Thoracic aorta (tissue), 2 donors: Measurements from ENCODE around the gene MRPS10. TPM values are rescaled to one million over a fixed set of nuclear protein-coding genes. Genes with fewer than 3 reads are reported as not detected.
A peak's percentile ranks its signal among the peaks of the same experiment; 100 is the strongest.
"Not testable (repeated sequence)": the region's sequence is repeated elsewhere in the genome, so short reads cannot be mapped to it uniquely, and the experiment has no call there.

ENCODE experiments used
- ATAC-seq: fragments of 150-250 bp; one replicate; pipeline ENCODE4 v1.8.0; 2017; ENCODE audit warnings: low read depth; ENCODE audit not compliant: insufficient number of reproducible peaks, low FRiP score
- DNase-seq: peaks from one replicate; pipeline ENCODE4 v3.0.0-alpha.2; 2020; ENCODE audit warnings: low spot score
- H3K27ac ChIP-seq, 2 donors: fragments of 200-600 bp; sonication (generic); 1 replicate in 1 of 2; 2 replicates in 1 of 2; pipeline ENCODE4 v1.5.1; 2016; ENCODE audit warnings: mild to moderate bottlenecking in 2 of 2, moderate library complexity in 2 of 2
- H3K27me3 ChIP-seq: fragments of 200-600 bp; sonication (generic); replicated peaks from 2 replicates; pipeline ENCODE4 v1.6.0; 2016; ENCODE audit warnings: mild to moderate bottlenecking; ENCODE audit not compliant: insufficient read depth
- H3K36me3 ChIP-seq: fragments of 200-600 bp; sonication (generic); one replicate; pipeline ENCODE4 v1.5.1; 2016
- H3K4me1 ChIP-seq, 2 donors: fragments of 200-600 bp; sonication (generic); 1 replicate in 1 of 2; 2 replicates in 1 of 2; pipeline versions ENCODE4 v1.5.1 to v1.6.0; 2016; ENCODE audit warnings: low read depth in 2 of 2, mild to moderate bottlenecking in 1 of 2; ENCODE audit not compliant: control insufficient read depth in 1 of 2
- H3K4me3 ChIP-seq: fragments of 200-600 bp; sonication (generic); 2 replicates; pipeline ENCODE4 v1.5.1; 2016; ENCODE audit warnings: mild to moderate bottlenecking
- H3K9me3 ChIP-seq: fragments of 200-600 bp; sonication (generic); 2 replicates; pipeline ENCODE4 v1.5.1; 2016
- CTCF ChIP-seq: fragments of 200-600 bp; sonication (generic); IDR thresholded peaks from one replicate; pipeline ENCODE4 v1.5.1; 2019; ENCODE audit warnings: antibody characterized with exemption
- total RNA-seq, 2 donors: library from RNA; depleted of rRNA; stranded (reverse); fragments of >200 nt; gene quantifications; one replicate each; pipeline versions ENCODE4 v1.1.0 to v1.2.3, GENCODE V29; 2016

MRPS10 gene
- total RNA-seq, 2 donors from 2014 or later, result 23.0 to 30.0 TPM

GRCh38 chr6:42221546-42221945 lies 3.9 kb upstream of the MRPS10 start:
- Histone ChIP-seq H3K27me3 (no peaks in the 10 kb centered on the region), H3K36me3 (no peaks in the 10 kb centered on the region)
- TF ChIP-seq CTCF, result no peak

DNA sequence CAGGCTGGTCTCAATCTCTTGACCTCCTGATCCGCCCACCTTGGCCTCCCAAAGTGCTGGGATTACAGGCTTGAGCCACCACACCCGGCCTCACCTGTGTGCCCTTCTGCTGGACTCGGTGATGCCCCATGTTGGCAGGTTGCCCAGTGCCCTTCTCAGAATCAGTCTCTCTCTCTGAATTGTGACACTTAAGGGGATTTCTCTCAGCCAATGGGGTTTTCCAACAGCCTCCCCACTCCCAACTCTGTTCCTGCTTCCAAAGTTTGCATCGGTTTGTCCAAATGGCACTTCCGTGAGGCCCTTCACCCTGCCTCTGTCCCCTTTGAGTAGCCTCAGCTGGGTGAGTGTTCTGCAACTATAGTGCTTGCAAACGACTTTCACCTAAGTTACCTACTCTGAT lies 3.1 kb upstream of the MRPS10 start:
- Histone ChIP-seq H3K9me3 (no peaks in the 10 kb centered on the region), H3K27ac (no peak overlapping the region), H3K4me1 (peaks cover 9 to 17% of the 10 kb centered on the region in 2 donors), H3K36me3 (no peaks in the 10 kb centered on the region), H3K4me3 (no peak overlapping the region), H3K27me3 (no peaks in the 10 kb centered on the region)
- no peak for ATAC-seq
- DNase-seq, result no peak
- no peak for TF ChIP-seq CTCF

More at GRCh38 chr6:42221546-42221945, 3.9 kb upstream of the MRPS10 start:
- no peak overlapping the region for H3K4me3 ChIP-seq
- DNase-seq, result no peak
- no peaks in the 10 kb centered on the region for H3K9me3 ChIP-seq
- no peak overlapping the region for H3K27ac ChIP-seq
- H3K4me1 ChIP-seq, result peaks cover 6 to 10% of the 10 kb centered on the region in 2 donors
- ATAC-seq, result no peak

DNA sequence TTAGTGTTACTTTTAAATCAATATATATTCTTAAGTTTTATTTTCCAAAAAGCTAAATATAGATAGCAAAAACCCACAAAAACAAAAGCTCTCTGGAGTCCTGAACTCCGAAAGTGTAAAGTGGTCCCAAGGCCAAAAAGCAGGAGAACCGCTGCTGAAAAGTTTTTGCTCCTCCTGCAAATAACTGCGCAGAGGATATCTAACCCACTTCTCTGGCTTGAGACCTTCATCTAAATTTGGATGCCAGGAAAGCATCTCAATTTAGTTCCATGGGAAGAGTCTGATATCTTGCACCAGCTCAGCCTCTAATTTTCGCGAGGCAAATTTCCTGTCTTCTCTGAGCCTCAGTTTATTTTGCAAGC lies 523 bp downstream of the MRPS10 start:
- Histone ChIP-seq H3K36me3 (peaks cover 7% of the 10 kb centered on the region), H3K27me3 (no peaks in the 10 kb centered on the region), H3K9me3 (no peaks in the 10 kb centered on the region), H3K4me3 (peak overlapping the region; percentile 98), H3K27ac (peak overlapping the region; percentile 79 to 80), H3K4me1 (peaks cover 9 to 17% of the 10 kb centered on the region in 2 donors)
- ATAC-seq (peak; percentile 13), DNase-seq (no peak)
- TF ChIP-seq CTCF, result no peak

DNA sequence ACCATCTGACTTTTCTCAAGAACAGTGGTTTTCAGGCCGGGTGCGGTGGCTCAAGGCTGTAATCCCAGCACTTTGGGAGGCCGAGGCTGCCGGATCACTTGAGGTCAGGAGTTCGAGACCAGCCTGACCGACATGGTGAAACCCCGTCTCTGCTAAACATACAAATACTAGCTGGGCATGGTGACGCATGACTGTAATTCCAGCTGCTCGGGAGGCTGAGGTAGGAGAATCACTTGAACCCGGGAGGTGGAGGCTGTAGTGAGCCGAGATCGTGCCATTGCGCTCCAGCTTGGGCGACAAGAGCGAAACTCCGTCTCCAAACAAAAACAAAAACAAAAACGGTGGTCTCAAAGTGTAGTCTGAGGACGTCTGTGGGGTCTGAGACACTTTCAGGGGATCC lies 1.2 kb downstream of the MRPS10 start:
- Histone ChIP-seq H3K4me3 (peak overlapping the region; percentile 98), H3K36me3 (peaks cover 11% of the 10 kb centered on the region), H3K4me1 (peaks cover 9 to 17% of the 10 kb centered on the region in 2 donors)
- not testable (repeated sequence) for H3K9me3 ChIP-seq, ATAC-seq, H3K27ac ChIP-seq, DNase-seq, H3K27me3 ChIP-seq

DNA sequence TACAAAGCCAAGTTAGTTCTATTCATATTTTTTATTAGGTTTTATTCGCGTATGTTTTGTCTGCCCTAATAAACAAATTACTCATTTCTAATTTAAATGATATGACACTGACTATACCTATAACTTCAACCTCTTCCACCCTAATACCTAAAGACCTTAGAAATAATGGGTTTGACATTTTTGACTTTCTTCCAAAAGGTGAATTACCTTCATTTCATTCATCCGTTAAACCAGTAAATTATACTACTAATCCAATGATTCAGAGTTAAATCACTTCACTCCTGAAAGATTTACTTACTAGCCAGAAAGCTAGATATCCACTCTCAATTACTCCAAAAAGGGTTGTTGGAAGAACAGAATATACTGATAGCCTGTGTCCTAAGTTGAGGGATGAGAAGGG lies 5.2 kb downstream of the MRPS10 start:
- H3K4me3 ChIP-seq, result no peak overlapping the region
- H3K27me3 ChIP-seq, result no peaks in the 10 kb centered on the region
- peaks cover 37% of the 10 kb centered on the region for H3K36me3 ChIP-seq
- no peaks in the 10 kb centered on the region for H3K9me3 ChIP-seq
- ATAC-seq, result no peak
- no peak for TF ChIP-seq CTCF
- H3K4me1 ChIP-seq, result peaks cover 9 to 13% of the 10 kb centered on the region in 2 donors
- DNase-seq, result no peak
- H3K27ac ChIP-seq, result no peak overlapping the region

- peaks cover 37% of the 10 kb centered on the region for H3K36me3 ChIP-seq
- TF ChIP-seq CTCF, result no peak
Measured at GRCh38 chr6:42211726-42212125, 5.9 kb downstream of the MRPS10 start.

More at GRCh38 chr6:42211726-42212125, 5.9 kb downstream of the MRPS10 start:
- Histone ChIP-seq H3K9me3 (no peaks in the 10 kb centered on the region), H3K27ac (no peak overlapping the region), H3K27me3 (no peaks in the 10 kb centered on the region), H3K4me1 (peaks cover 4 to 8% of the 10 kb centered on the region in 2 donors), H3K4me3 (no peak overlapping the region)
- no peak for DNase-seq
- no peak for ATAC-seq
